Parathyroid adenoma (tissue), 2 donors: ENCODE results near the gene TSN.
"Not testable (repeated sequence)": the region's sequence is repeated elsewhere in the genome, so short reads cannot be mapped to it uniquely, and the experiment has no call there.

Source experiments
- H2AFZ ChIP-seq: fragments of 300-600 bp; sonication (generic); one replicate; pipeline ENCODE4 v1.7.0; 2017; ENCODE audit warnings: antibody characterized with exemption, mild to moderate bottlenecking
- H3K27ac ChIP-seq: fragments of 300-600 bp; sonication (generic); one replicate; pipeline ENCODE4 v1.7.0; 2017
- H3K27me3 ChIP-seq: fragments of 300-600 bp; sonication (generic); one replicate; pipeline ENCODE4 v1.7.0; 2017; ENCODE audit warnings: low read length; ENCODE audit not compliant: control insufficient read depth, insufficient read depth
- H3K36me3 ChIP-seq: fragments of 300-600 bp; sonication (generic); one replicate; pipeline ENCODE4 v1.7.0; 2017; ENCODE audit warnings: low read length; ENCODE audit not compliant: control insufficient read depth, insufficient read depth
- H3K4me1 ChIP-seq: fragments of 300-600 bp; sonication (generic); one replicate; pipeline ENCODE4 v1.7.0; 2017; ENCODE audit warnings: control low read depth
- H3K4me2 ChIP-seq: fragments of 300-600 bp; sonication (generic); one replicate; pipeline ENCODE4 v1.7.0; 2017; ENCODE audit warnings: low read length
- H3K4me3 ChIP-seq: fragments of 300-600 bp; sonication (generic); one replicate; pipeline ENCODE4 v1.7.0; 2017; ENCODE audit warnings: low read depth, low read length
- H3K79me2 ChIP-seq: fragments of 300-600 bp; sonication (generic); one replicate; pipeline ENCODE4 v1.7.0; 2017; ENCODE audit warnings: control low read depth
- H3K9ac ChIP-seq: fragments of 300-600 bp; sonication (generic); one replicate; pipeline ENCODE4 v1.7.0; 2017; ENCODE audit warnings: mild to moderate bottlenecking
- H3K9me3 ChIP-seq: fragments of 300-600 bp; sonication (generic); one replicate; pipeline ENCODE4 v1.7.0; 2017; ENCODE audit warnings: low read length; ENCODE audit not compliant: control insufficient read depth
- TF ChIP-seq, protein P1 (sequence below): fragments of 300-600 bp; sonication (generic); IDR thresholded peaks from one replicate; pipeline ENCODE4 v1.7.0; 2017; ENCODE audit warnings: antibody characterized with exemption, mild to moderate bottlenecking
- donor health status: primary hyperparathyroidism.

TSN gene

DNA sequence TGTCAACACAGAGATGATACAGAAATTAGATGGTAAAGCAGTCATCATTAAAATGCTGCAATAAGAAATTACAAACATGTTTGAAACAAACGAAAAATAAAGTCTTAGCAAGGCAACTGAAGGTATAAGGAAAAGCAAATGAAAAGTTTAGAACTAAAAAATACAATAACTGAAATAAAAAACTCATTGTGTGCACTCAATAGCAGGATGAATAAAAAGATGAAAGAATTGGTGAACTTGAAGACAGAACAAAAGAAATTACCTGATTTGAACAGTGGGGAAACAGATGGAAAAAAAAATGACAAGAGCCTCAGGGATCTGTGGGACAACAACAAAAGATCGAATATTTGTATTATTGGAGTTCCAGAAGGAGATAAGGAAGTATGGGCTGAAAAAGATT lies 46.5 kb downstream of the TSN start:
- H3K9me3 ChIP-seq = no peaks in the 10 kb centered on the region
- no peaks in the 10 kb centered on the region for H3K4me1 ChIP-seq
- TF ChIP-seq, protein P1, sequence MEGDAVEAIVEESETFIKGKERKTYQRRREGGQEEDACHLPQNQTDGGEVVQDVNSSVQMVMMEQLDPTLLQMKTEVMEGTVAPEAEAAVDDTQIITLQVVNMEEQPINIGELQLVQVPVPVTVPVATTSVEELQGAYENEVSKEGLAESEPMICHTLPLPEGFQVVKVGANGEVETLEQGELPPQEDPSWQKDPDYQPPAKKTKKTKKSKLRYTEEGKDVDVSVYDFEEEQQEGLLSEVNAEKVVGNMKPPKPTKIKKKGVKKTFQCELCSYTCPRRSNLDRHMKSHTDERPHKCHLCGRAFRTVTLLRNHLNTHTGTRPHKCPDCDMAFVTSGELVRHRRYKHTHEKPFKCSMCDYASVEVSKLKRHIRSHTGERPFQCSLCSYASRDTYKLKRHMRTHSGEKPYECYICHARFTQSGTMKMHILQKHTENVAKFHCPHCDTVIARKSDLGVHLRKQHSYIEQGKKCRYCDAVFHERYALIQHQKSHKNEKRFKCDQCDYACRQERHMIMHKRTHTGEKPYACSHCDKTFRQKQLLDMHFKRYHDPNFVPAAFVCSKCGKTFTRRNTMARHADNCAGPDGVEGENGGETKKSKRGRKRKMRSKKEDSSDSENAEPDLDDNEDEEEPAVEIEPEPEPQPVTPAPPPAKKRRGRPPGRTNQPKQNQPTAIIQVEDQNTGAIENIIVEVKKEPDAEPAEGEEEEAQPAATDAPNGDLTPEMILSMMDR = no peak
- no peaks in the 10 kb centered on the region for H3K79me2 ChIP-seq
- H3K27ac ChIP-seq = no peak overlapping the region
- H3K4me3 ChIP-seq = no peak overlapping the region
- H3K27me3 ChIP-seq = no peaks in the 10 kb centered on the region
- no peak overlapping the region for H3K4me2 ChIP-seq
- H2AFZ ChIP-seq = no peak overlapping the region
- no peaks in the 10 kb centered on the region for H3K36me3 ChIP-seq
- H3K9ac ChIP-seq = no peak overlapping the region

GRCh38 chr2:121803503-121803902 lies 48.1 kb downstream of the TSN start:
- Histone ChIP-seq H3K27ac (no peak overlapping the region), H3K9me3 (no peaks in the 10 kb centered on the region), H3K4me3 (no peak overlapping the region), H3K9ac (no peak overlapping the region), H3K36me3 (no peaks in the 10 kb centered on the region), H3K4me2 (no peak overlapping the region), H2AFZ (no peak overlapping the region), H3K4me1 (no peaks in the 10 kb centered on the region), H3K27me3 (no peaks in the 10 kb centered on the region), H3K79me2 (no peaks in the 10 kb centered on the region)
- TF ChIP-seq, protein P1 = no peak

GRCh38 chr2:121804340-121804739 lies 48.9 kb downstream of the TSN start:
- H3K27me3 ChIP-seq = no peaks in the 10 kb centered on the region
- TF ChIP-seq, protein P1 = no peak
- H3K79me2 ChIP-seq = no peaks in the 10 kb centered on the region
- H3K27ac ChIP-seq = no peak overlapping the region
- no peak overlapping the region for H3K4me2 ChIP-seq
- no peaks in the 10 kb centered on the region for H3K4me1 ChIP-seq
- no peak overlapping the region for H3K9ac ChIP-seq
- no peak overlapping the region for H3K4me3 ChIP-seq
- H3K36me3 ChIP-seq = no peaks in the 10 kb centered on the region
- no peak overlapping the region for H2AFZ ChIP-seq
- H3K9me3 ChIP-seq = no peaks in the 10 kb centered on the region

- Histone ChIP-seq H3K27ac (no peak overlapping the region), H3K36me3 (no peaks in the 10 kb centered on the region), H3K4me1 (no peaks in the 10 kb centered on the region), H3K9me3 (no peaks in the 10 kb centered on the region), H2AFZ (no peak overlapping the region), H3K4me3 (no peak overlapping the region), H3K79me2 (no peaks in the 10 kb centered on the region), H3K4me2 (no peak overlapping the region), H3K27me3 (no peaks in the 10 kb centered on the region), H3K9ac (no peak overlapping the region)
- TF ChIP-seq, protein P1 = no peak
Measured at GRCh38 chr2:121804997-121805765, 49.7 kb downstream of the TSN start.

DNA sequence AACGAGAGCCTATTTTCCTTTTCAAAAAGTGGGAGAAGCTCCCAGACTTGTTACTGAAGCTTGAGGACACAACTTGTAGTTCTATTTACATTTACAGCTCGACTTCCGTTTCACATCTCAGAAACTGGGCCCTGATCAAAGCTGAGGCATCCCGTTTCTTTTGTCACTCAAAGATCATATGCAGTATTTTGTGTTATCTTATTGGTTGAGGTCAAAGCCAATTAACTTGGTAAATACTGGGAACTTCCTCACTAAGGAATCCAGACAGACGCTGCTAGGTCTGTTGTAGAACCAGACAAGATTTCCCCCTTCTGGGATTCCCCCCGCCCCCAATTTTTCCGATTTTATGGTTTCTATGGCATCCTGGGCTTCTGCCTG lies 50.3 kb downstream of the TSN start:
- H3K9ac ChIP-seq = no peak overlapping the region
- H3K4me1 ChIP-seq = no peaks in the 10 kb centered on the region
- no peaks in the 10 kb centered on the region for H3K79me2 ChIP-seq
- H3K4me3 ChIP-seq = no peak overlapping the region
- no peaks in the 10 kb centered on the region for H3K36me3 ChIP-seq
- no peak overlapping the region for H3K4me2 ChIP-seq
- H3K9me3 ChIP-seq = no peaks in the 10 kb centered on the region
- H3K27me3 ChIP-seq = no peaks in the 10 kb centered on the region
- no peak overlapping the region for H3K27ac ChIP-seq
- TF ChIP-seq, protein P1 = no peak
- H2AFZ ChIP-seq = no peak overlapping the region

- H3K79me2 ChIP-seq, H3K9ac ChIP-seq, H3K4me1 ChIP-seq, H3K27me3 ChIP-seq, H3K4me3 ChIP-seq, H3K27ac ChIP-seq, H3K9me3 ChIP-seq, H2AFZ ChIP-seq, H3K4me2 ChIP-seq, H3K36me3 ChIP-seq: not testable (repeated sequence)
Measured at GRCh38 chr2:121807771-121808170, 52.3 kb downstream of the TSN start.
